Islet of Langerhans (tissue), 1 donor: ENCODE data around the gene CDCP1.
"Not testable (repeated sequence)": the region's sequence is repeated elsewhere in the genome, so short reads cannot be mapped to it uniquely, and the experiment has no call there.

Source experiments
- FAIRE-seq: peaks from one replicate; lab custom pipeline; 2011; peaks lifted over from hg19 to GRCh38; lab: Jason Lieb, UNC

Gene CDCP1

GRCh38 chr3:45083023-45083422 lies 63.2 kb downstream of the CDCP1 start:
- no peak for FAIRE-seq

GRCh38 chr3:45082142-45082538 lies 64.0 kb downstream of the CDCP1 start:
- FAIRE-seq: no peak

- FAIRE-seq: no peak
Measured at GRCh38 chr3:45081506-45082141, 64.6 kb downstream of the CDCP1 start.

GRCh38 chr3:45080824-45081223 lies 65.4 kb downstream of the CDCP1 start:
- no peak for FAIRE-seq

- peak; percentile 30 for FAIRE-seq
Measured at GRCh38 chr3:45079715-45080114, 66.5 kb downstream of the CDCP1 start.

GRCh38 chr3:45078910-45079522 lies 67.2 kb downstream of the CDCP1 start:
- FAIRE-seq: no peak

- not testable (repeated sequence) for FAIRE-seq
Measured at GRCh38 chr3:45078256-45078655, 67.9 kb downstream of the CDCP1 start.

- no peak for FAIRE-seq
Measured at GRCh38 chr3:45075821-45076625, 70.2 kb downstream of the CDCP1 start.

- no peak for FAIRE-seq
Measured at GRCh38 chr3:45071075-45071474, 75.1 kb downstream of the CDCP1 start.

GRCh38 chr3:45067941-45068340 lies 78.2 kb downstream of the CDCP1 start:
- no peak for FAIRE-seq

GRCh38 chr3:45067486-45067885 lies 78.7 kb downstream of the CDCP1 start:
- no peak for FAIRE-seq

- FAIRE-seq: no peak
Measured at GRCh38 chr3:45066109-45066801, 79.9 kb downstream of the CDCP1 start.

GRCh38 chr3:45065373-45065720 lies 80.8 kb downstream of the CDCP1 start:
- FAIRE-seq: no peak

GRCh38 chr3:45064512-45065372 lies 81.4 kb downstream of the CDCP1 start:
- no peak for FAIRE-seq

GRCh38 chr3:45062697-45063070 lies 83.5 kb downstream of the CDCP1 start:
- FAIRE-seq: no peak

- no peak for FAIRE-seq
Measured at GRCh38 chr3:45060165-45060892, 85.8 kb downstream of the CDCP1 start.

GRCh38 chr3:45059132-45059531 lies 87.0 kb downstream of the CDCP1 start:
- FAIRE-seq: no peak

GRCh38 chr3:45057557-45057956 lies 88.6 kb downstream of the CDCP1 start:
- FAIRE-seq: no peak

GRCh38 chr3:45056608-45057301 lies 89.4 kb downstream of the CDCP1 start:
- FAIRE-seq: no peak

GRCh38 chr3:45055411-45056143 lies 90.6 kb downstream of the CDCP1 start:
- no peak for FAIRE-seq
